SIG-M5 treated with dmso at 0.1 percent for 504 hours (cell line): ENCODE results near the gene CORO2B.
"Not testable (repeated sequence)": the region's sequence is repeated elsewhere in the genome, so short reads cannot be mapped to it uniquely, and the experiment has no call there.

ENCODE experiments used
- DNase-seq: peaks from one replicate; lab custom pipeline; 2025; ENCODE audit not compliant: unreplicated experiment; lab: John Stamatoyannopoulos, UW

CORO2B gene

GRCh38 chr15:68643216-68643830, 64.5 kb downstream of the CORO2B start:
- no peak for DNase-seq

- DNase-seq, result no peak
Observed at GRCh38 chr15:68644083-68644904, 65.5 kb downstream of the CORO2B start.

- DNase-seq, result no peak
Observed at GRCh38 chr15:68644996-68645395, 66.2 kb downstream of the CORO2B start.

GRCh38 chr15:68646156-68646555, 67.4 kb downstream of the CORO2B start:
- DNase-seq, result no peak

- DNase-seq, result no peak
Observed at GRCh38 chr15:68646696-68647095, 67.9 kb downstream of the CORO2B start.

GRCh38 chr15:68647361-68647760, 68.6 kb downstream of the CORO2B start:
- DNase-seq, result not testable (repeated sequence)

GRCh38 chr15:68650901-68651709, 72.3 kb downstream of the CORO2B start:
- DNase-seq, result no peak

- no peak for DNase-seq
Observed at GRCh38 chr15:68651916-68652525, 73.2 kb downstream of the CORO2B start.

- DNase-seq, result no peak
Observed at GRCh38 chr15:68653031-68653635, 74.3 kb downstream of the CORO2B start.

GRCh38 chr15:68653801-68654200, 75.0 kb downstream of the CORO2B start:
- no peak for DNase-seq

GRCh38 chr15:68654786-68655560, 76.2 kb downstream of the CORO2B start:
- DNase-seq, result no peak

GRCh38 chr15:68655686-68656437, 77.1 kb downstream of the CORO2B start:
- no peak for DNase-seq

- DNase-seq, result no peak
Observed at GRCh38 chr15:68656438-68656739, 77.6 kb downstream of the CORO2B start.

- DNase-seq, result no peak
Observed at GRCh38 chr15:68658151-68658550, 79.4 kb downstream of the CORO2B start.

- no peak for DNase-seq
Observed at GRCh38 chr15:68658641-68659358, 80.0 kb downstream of the CORO2B start.

- DNase-seq, result no peak
Observed at GRCh38 chr15:68663526-68663925, 84.7 kb downstream of the CORO2B start.

- DNase-seq, result no peak
Observed at GRCh38 chr15:68666120-68666811, 87.5 kb downstream of the CORO2B start.

- no peak for DNase-seq
Observed at GRCh38 chr15:68666812-68667450, 88.1 kb downstream of the CORO2B start.
